A673 (cell line): ENCODE measurements around the gene GINS1.

Source experiments
- EZH2 ChIP-seq: fragments of 200-600 bp; sonication (generic); IDR thresholded peaks from 2 replicates; pipeline ENCODE4 v1.6.1; 2017; ENCODE audit warnings: borderline replicate concordance, low read depth, mild to moderate bottlenecking, mixed read lengths, antibody characterized with exemption, low read length; ENCODE audit not compliant: poor library complexity, severe bottlenecking
- TF ChIP-seq, protein P1 (sequence below): fragments of 300-800, 200-600 bp; sonication (generic); conservative IDR thresholded peaks from 2 replicates; pipeline ENCODE4 v1.5.1; 2017; ENCODE audit warnings: low read depth, mild to moderate bottlenecking, antibody characterized with exemption, low read length, moderate library complexity, mixed read lengths

DNA sequence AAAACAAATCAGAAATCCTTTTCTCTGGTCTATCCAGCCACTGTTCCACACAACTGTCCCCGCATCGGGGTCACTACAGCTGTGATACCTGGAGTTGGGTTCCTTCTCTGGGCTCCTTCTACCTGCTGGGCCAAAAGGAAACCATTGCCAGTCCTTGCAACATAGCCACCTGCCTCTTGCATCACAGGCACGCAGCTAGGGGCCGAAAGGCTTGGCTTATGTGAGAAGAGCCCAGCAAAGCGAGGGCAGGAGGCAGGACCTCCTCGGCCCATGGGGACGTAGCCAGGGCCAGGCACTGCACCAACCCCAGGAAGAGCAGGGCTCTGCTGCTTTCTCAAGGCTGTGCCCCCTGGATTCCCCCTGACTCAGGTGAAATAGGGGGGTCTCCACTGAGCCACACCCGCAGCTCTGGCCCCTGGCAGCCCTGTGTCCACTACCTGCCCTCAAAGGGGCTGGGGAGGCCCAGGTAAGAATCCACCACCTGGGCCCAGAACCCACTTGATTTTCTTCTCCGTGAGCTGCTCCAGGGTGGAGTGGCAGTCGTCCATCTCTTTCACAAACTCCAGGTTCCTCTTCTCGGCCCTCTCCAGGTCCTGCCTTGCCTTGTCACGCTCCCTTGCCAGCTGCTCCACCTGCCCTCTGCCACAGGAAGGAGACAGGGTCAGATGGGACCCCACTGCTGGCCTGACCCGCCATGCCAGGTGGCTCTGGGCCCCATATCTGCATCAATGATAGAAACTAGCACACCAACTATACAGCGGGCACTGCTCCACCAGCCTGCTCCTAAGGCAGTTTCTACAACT, 88.9 kb downstream of the GINS1 start:
- TF ChIP-seq, protein P1, sequence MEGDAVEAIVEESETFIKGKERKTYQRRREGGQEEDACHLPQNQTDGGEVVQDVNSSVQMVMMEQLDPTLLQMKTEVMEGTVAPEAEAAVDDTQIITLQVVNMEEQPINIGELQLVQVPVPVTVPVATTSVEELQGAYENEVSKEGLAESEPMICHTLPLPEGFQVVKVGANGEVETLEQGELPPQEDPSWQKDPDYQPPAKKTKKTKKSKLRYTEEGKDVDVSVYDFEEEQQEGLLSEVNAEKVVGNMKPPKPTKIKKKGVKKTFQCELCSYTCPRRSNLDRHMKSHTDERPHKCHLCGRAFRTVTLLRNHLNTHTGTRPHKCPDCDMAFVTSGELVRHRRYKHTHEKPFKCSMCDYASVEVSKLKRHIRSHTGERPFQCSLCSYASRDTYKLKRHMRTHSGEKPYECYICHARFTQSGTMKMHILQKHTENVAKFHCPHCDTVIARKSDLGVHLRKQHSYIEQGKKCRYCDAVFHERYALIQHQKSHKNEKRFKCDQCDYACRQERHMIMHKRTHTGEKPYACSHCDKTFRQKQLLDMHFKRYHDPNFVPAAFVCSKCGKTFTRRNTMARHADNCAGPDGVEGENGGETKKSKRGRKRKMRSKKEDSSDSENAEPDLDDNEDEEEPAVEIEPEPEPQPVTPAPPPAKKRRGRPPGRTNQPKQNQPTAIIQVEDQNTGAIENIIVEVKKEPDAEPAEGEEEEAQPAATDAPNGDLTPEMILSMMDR: no peak
- no peak for TF ChIP-seq EZH2
